ENCODE results near the gene AP3B1.

The AP3B1 gene

DNA sequence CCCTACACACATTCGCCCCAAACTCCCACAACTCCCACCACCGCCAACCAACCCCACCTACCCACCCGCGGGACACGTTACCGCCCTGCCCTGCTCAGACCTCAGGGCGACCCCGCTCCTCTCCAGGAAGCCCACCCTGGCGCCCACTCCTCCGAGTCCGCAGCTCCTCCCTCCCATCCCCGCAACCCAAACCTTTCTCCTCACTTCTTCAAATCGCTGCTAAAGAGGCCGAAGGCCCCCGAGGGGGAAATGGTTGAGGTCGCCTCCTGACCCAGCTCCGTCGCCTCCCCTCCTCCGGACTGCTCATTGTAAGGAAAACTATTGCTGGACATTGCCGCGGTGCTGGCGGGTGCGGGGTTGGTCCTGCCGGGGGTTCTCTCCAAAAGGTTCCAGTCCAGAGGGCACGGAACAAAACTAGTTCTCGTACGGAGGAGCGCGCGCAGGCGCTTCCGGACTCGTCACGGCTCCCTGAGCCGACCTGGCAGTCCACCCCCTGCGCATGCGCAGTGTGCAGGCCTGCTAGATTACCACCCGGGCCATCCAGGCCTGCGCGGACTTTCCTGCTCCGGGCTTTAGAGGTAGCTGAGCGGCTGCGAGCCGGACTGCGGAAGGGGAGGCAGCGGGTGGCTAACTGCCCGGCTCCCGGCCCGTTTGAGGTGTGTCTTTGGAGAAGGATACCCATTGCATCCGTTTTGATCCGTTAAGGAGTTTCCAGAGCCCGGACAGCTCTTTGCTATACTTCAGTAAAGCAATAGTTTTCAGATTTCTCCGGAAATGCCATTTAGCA is at the start of gene AP3B1:
Gene AP3B1, minus strand, starts transcription at position 451 of the 787 bp plus-strand sequence. Its CDS starts 119 bp downstream, at position 332.
- peak; percentile 95 for DNase-seq

DNA sequence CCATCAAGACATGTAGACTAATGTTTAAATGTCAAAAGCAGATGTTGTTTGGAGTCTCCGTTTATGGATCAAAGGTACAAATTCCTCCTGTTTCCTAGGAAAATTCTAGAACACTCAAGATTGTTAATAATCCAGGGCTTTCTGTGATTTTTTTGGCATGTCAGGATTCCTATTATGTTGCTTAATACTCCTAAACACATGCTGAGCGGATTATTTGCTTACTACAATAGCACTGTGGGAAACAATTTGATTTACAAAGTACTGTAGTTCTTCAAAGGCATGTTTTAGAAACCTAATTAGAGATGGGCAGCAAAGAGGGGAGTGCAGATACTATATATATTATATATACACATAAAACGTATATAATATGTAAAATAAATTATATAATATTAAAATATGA is 46.9 kb upstream of the AP3B1 start:
- DNase-seq = no peak

DNA sequence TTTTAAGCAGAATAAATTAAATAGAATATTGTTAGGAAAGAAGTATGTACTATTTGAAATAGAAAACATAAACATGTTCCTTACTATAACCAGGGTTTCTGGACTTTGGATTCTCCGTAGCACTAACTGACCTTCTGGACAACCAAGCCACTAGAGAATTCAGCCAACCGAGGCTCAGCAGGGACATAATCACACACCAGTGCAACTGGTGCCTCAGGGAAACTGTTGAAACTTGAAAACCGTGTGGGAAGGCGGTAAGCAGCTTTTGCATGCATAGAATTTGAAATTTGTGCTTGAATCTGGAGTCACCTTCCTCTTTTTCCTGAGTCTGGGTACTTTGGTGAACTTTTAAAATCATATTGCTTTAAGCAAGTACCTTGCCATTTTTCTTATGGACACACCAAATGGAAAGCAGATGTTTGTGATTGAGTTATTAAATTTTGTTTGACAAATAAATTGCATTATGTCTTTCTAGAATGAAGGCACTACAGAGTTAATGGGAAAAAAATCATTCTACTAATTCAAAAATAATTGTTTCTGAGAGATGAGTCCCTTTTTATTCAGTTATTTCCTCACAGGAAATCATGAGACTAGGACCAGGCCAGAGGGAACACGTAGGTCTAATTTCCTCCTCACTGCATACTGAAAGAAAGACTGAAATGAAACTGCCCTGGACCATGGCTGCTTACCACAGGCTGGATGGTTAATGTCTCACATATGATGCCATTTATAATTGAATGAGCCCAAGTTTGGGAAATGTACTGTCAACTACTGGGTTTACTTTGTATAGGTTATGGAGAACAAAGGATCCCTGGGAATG is 45.3 kb upstream of the AP3B1 start:
- no peak for DNase-seq

- no peak for DNase-seq
Measured at GRCh38 chr5:78336698-78337097, 42.2 kb upstream of the AP3B1 start.

DNA sequence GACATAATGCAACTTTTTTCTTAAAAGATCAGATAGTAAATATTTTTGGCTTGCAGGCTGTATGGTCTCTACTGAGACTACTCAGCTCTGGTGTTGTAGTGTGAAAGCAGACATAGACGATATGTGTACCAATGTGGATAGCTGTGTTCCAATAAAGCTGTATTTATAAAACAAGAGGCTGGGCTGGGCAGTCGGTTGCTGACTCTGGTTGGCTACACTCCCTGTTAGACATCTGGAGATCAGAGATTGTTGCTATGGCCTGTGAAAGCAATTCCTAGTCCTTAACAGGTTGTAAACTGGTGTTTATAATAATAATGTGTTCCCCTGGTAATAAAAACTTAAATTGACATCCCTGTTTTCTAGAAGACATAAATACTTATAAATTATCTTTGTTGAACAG is 41.5 kb upstream of the AP3B1 start:
- DNase-seq = no peak

DNA sequence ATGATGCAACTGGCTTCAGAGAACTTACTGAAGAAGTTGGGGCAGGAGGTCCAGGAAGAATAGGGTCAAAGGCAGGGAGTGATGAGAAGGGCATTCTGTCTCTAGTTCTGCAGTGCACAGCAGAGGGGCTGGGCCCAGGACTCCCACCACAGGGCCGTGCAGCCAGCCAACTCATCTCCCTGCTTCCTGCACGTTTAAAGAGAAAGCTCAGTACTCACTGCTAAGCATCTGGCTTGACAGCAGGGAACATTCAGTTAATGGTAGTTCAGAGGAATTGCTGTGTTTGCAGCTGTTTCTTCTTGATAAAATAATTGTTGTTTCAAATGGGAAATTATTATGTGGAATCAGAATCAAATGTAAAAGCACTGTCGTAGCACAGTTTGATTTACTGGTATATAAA is 40.3 kb upstream of the AP3B1 start:
- DNase-seq = no peak

- DNase-seq = no peak
Measured at GRCh38 chr5:78331523-78332080, 37.1 kb upstream of the AP3B1 start.

DNA sequence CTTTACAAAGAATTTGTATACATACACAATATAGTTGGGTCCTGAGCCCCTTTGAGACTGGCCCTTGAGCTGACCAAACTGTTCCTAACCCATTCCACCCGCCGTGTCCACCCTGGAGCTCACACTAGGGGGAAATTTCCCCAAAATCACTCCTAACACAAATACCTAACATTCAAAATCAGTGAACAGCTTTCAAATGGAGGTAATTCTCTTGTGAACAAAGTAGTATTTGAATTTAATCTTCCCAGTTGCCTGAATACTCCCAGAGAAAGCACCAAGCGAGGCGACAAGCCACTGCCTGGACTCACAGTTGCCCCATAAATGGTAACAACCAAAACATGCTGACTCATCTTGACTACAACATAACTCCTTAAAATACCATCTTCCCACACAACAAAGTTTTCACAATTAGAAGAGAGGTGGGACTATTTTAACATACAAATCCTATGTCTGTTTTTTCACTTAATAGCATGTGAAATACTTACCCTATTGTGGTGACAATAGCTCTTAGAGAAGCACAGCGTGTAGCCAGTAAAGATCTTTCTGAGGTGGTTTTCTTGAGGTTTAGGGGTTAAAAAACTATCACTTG is 34.2 kb upstream of the AP3B1 start:
- DNase-seq = no peak

- DNase-seq = no peak
Measured at GRCh38 chr5:78327761-78328510, 33.4 kb upstream of the AP3B1 start.

- no peak for DNase-seq
Measured at GRCh38 chr5:78326930-78327329, 32.4 kb upstream of the AP3B1 start.

DNA sequence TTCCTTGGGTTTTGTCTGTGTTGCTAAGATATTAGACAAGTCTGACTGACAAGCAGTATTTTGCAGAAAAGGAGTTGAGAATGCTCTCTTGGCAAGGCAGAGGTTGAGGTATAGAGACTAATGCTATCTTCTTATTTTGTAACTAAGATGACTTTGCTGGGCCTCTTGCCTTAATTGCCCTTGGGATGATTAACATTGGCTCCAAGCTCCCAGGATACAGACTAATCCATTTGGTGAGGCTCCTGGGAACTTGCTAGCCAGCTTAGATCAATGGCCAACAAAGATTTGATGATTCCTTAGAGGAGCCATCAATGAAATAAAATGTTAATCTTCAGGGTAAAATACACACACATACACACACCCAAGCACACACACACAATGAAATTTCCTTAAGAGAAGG is 28.7 kb upstream of the AP3B1 start:
- no peak for DNase-seq

- DNase-seq = no peak
Measured at GRCh38 chr5:78320401-78320800, 25.9 kb upstream of the AP3B1 start.

DNA sequence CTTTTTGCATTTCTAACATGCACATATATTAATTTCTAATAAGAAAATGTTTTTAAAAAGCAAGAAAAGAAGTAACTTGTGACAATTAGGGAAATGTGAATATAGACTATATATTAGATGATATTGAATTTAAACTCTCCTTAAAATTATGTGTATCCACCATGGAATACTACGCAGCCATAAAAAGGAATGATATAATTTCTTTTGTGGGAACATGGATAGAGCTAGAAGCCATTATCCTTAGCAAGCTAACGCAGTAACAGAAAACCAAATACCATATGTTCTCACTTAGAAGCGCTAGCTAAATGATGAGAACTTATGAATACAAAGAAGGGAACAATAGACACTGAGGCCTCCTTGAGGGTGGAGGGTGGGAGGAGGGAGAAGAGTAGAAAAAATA is 23.8 kb upstream of the AP3B1 start:
- no peak for DNase-seq

DNA sequence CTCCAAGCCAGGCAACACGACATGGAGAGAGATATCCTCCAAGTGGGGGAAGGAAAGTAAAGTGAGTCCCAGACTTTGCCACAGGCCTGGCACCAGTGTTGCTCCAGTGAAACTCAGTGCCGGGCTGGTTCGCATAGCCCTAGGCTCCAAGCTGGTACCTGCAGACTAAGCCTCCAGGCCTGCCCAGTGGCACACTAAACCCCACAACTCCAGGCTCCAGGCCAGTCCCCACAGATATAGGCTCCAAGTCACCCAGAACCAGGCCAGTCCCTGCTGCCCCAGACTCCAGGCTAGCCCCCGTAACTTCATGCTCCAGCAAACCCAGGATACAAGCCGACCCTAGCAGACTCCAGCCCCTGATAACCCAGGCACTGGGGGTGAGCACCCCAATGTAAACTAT is 23.0 kb upstream of the AP3B1 start:
- no peak for DNase-seq

GRCh38 chr5:78308703-78309102 is 14.2 kb upstream of the AP3B1 start:
- DNase-seq = no peak

DNA sequence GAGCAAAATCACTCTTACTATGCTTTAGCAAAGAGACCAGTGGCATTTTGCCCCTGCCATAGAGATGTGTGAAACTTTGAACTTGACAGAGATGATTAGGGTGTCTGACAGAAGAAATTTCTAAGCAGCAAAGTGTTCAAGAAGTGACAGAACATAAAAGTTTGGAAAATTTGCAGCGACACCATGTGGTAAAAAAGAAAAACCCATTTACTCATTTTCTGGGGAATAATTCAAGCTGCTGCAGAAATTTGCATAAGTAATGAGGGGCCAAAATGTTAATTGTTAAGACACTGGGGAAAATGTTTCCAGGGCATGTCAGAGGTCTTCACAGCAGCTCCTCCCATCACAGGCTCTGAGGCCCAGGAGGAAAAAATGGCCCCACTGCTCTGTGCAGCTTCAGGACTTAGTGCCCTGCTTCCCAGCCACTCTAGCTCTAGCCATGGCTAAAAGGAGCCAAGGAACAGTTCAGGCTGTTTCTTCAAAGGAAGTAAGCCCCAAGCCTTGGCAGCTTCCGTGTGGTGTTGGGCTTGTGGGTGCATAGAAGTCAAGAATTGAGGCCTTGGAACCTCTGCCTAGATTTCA is 6.1 kb upstream of the AP3B1 start:
- no peak for DNase-seq

DNA sequence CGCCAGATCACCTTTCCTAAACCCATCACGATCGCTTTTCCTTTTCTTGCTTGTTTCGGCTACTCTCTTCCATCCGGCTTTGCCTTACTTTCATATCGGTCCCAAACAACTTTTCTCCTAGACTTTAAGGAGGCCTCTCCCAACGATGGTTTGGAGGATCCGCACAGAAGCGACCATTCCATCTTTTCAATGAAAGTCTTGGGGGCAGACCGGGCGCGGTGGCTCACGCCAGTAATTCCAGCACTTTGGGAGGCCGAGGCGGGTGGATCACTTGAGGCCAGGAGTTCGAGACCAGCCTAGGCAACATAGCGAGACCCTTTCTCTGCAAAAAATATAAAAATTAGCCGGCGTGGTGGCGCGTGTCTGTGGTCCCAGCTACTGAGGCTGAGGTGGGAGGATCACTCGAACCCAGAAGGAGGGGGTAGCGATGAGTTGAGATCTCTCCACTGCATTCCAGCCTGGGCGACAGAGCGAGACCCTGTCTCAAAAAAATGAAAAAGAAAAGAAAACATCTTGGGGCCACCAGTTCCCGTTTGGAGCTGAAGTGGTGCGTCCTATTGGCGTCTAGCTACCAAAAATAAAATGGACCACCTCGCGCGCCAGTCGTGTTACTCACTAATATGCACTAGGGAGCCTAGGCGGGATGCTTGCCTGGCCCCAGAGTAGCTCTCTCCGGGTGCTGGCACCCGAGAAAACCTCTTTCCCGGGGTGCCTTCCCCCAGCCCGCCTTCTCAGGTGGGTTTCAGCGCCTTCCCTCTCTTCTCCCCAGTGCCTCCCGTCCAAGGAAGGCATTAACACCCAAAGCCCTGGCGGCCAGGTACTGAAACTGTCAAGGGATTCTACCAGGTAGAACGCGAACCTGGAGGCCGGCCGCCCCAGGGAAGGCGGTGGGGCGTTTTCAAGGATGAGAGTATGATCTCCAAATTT is 800 bp upstream of the AP3B1 start:
- peak; percentile 46 for DNase-seq

DNA sequence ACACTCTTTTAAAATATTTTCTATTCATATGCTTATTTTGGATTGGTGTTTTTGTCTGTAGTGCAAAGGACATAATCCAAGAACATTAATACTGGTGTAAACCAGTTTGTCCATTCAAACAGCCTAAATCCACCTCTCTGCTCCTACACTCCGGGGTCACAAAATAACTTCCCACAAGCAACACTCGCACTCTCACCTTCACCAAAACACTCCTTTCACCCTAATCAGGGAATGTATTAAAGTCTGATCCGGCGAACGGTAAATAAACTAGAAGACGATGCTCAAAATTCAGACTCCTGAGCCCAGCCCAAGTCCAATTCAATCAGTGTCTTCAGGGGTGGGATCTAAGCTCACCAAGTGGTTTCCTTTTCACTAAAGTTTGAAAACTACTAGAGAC is 649 bp downstream of the AP3B1 start:
- DNase-seq = no peak

DNA sequence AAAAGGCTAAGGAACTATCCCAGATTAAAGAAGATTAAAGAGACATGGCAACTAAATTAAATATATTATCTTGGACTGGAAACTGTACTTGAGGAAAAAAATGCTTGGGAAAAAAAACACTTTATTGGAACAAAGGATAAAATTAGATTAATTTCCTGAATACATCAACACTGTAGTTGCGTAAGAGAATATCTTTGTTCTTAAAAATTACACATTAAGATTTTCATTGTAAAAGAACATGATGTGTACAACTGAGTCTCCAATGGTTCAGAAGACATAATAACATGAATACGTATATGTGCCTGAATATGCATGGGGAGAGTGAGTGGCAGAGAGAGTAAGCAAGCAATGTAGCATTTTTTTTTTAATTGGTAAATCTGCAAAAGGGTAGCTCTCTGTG is 2.8 kb downstream of the AP3B1 start:
- DNase-seq = no peak

- DNase-seq = no peak
Measured at GRCh38 chr5:78289911-78290310, 4.6 kb downstream of the AP3B1 start.

GRCh38 chr5:78288246-78288645 is 6.3 kb downstream of the AP3B1 start:
- DNase-seq = no peak

All from stimulated activated naive CD4-positive, alpha-beta T cell treated with Interleukin-2 at 50 U/mL for 16 hours (primary cell).